ENCODE results near the gene ICA1.

DNA sequence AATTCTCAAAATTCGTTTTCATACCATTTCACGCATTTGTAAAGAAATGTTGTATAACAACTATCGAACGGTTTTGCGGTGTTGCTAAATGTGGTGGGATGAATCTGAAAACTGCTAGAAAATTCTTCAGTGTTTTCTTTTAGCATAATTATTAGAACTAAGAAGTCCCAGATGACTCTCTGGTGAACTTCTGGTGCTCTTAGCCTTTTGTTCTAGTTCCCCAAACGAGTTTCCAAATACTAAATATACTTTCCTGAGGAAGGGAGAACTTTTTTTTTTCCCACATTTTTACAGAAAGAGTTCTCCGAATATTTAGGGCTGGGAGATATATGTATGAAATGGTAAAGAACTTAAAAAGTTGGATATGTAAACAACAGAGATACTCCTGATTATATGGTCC, 82.5 kb downstream of the ICA1 start:
- TF ChIP-seq, protein P1, sequence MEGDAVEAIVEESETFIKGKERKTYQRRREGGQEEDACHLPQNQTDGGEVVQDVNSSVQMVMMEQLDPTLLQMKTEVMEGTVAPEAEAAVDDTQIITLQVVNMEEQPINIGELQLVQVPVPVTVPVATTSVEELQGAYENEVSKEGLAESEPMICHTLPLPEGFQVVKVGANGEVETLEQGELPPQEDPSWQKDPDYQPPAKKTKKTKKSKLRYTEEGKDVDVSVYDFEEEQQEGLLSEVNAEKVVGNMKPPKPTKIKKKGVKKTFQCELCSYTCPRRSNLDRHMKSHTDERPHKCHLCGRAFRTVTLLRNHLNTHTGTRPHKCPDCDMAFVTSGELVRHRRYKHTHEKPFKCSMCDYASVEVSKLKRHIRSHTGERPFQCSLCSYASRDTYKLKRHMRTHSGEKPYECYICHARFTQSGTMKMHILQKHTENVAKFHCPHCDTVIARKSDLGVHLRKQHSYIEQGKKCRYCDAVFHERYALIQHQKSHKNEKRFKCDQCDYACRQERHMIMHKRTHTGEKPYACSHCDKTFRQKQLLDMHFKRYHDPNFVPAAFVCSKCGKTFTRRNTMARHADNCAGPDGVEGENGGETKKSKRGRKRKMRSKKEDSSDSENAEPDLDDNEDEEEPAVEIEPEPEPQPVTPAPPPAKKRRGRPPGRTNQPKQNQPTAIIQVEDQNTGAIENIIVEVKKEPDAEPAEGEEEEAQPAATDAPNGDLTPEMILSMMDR (IDR thresholded peaks at IDR 0.05), result no peak
- TF ChIP-seq POLR2A (IDR thresholded peaks at IDR 0.05), result no peak
- TF ChIP-seq POLR2AphosphoS5 (IDR thresholded peaks at IDR 0.05), result no peak

All from breast epithelium (tissue), 3 donors.